Osteocyte (in vitro differentiated cells): ENCODE results near the gene NRXN3. TPM values are rescaled to one million over a fixed set of nuclear protein-coding genes. Genes with fewer than 3 reads are reported as not detected.

ENCODE experiments used
- DNase-seq: peaks from one replicate; pipeline ENCODE4 v3.0.0; 2021; ENCODE audit warnings: mixed read lengths; ENCODE audit not compliant: unreplicated experiment; ENCODE audit errors: extremely low spot score
- H3K27ac Mint-ChIP-seq: one replicate; pipeline ENCODE4 v1.8.0; 2021; ENCODE audit warnings: mild to moderate bottlenecking, mixed read lengths; ENCODE audit not compliant: unreplicated experiment
- H3K27me3 Mint-ChIP-seq: one replicate; pipeline ENCODE4 v1.8.0; 2021; ENCODE audit warnings: mixed read lengths; ENCODE audit not compliant: unreplicated experiment
- H3K36me3 Mint-ChIP-seq: one replicate; pipeline ENCODE4 v1.8.0; 2021; ENCODE audit warnings: mixed read lengths; ENCODE audit not compliant: unreplicated experiment
- H3K4me1 Mint-ChIP-seq: one replicate; pipeline ENCODE4 v1.8.0; 2021; ENCODE audit warnings: mixed read lengths; ENCODE audit not compliant: unreplicated experiment
- H3K4me3 Mint-ChIP-seq: one replicate; pipeline ENCODE4 v1.8.0; 2021; ENCODE audit warnings: mild to moderate bottlenecking, moderate library complexity, mixed read lengths; ENCODE audit not compliant: unreplicated experiment
- H3K9me3 Mint-ChIP-seq: one replicate; pipeline ENCODE4 v1.8.0; 2021; ENCODE audit warnings: mixed read lengths; ENCODE audit not compliant: unreplicated experiment
- CTCF ChIP-seq: fragments of 200-600 bp; sonication (generic); IDR thresholded peaks from 2 replicates; pipeline ENCODE4 v1.5.0; 2021; ENCODE audit warnings: antibody characterized with exemption, mild to moderate bottlenecking, moderate library complexity
- total RNA-seq: library from RNA; stranded (reverse); gene quantifications from 2 replicates; pipeline ENCODE4 v1.2.1, GENCODE V29; 2021

Gene NRXN3
- total RNA-seq, 1 donor from 2014 or later: 26.5 TPM

GRCh38 chr14:79325557-79325956 lies 1155.4 kb downstream of the NRXN3 start:
- H3K36me3 Mint-ChIP-seq: no peaks in the 10 kb centered on the region
- no peaks in the 10 kb centered on the region for H3K9me3 Mint-ChIP-seq
- H3K27ac Mint-ChIP-seq: no peak overlapping the region
- H3K27me3 Mint-ChIP-seq: peaks cover 6% of the 10 kb centered on the region
- H3K4me1 Mint-ChIP-seq: peaks cover 19% of the 10 kb centered on the region
- no peak for DNase-seq
- no peak for TF ChIP-seq CTCF
- no peak overlapping the region for H3K4me3 Mint-ChIP-seq

GRCh38 chr14:79328863-79329262 lies 1158.7 kb downstream of the NRXN3 start:
- no peaks in the 10 kb centered on the region for H3K36me3 Mint-ChIP-seq
- no peak overlapping the region for H3K4me3 Mint-ChIP-seq
- H3K4me1 Mint-ChIP-seq: peaks cover 37% of the 10 kb centered on the region
- H3K9me3 Mint-ChIP-seq: no peaks in the 10 kb centered on the region
- H3K27ac Mint-ChIP-seq: no peak overlapping the region
- no peak for TF ChIP-seq CTCF
- peaks cover 6% of the 10 kb centered on the region for H3K27me3 Mint-ChIP-seq
- no peak for DNase-seq

- Mint-ChIP-seq H3K27ac (no peak overlapping the region), H3K36me3 (no peaks in the 10 kb centered on the region), H3K4me3 (no peak overlapping the region), H3K9me3 (no peaks in the 10 kb centered on the region), H3K4me1 (peaks cover 22% of the 10 kb centered on the region), H3K27me3 (peaks cover 5% of the 10 kb centered on the region)
- no peak for TF ChIP-seq CTCF
- no peak for DNase-seq
Observed at GRCh38 chr14:79331830-79332229, 1161.7 kb downstream of the NRXN3 start.

DNA sequence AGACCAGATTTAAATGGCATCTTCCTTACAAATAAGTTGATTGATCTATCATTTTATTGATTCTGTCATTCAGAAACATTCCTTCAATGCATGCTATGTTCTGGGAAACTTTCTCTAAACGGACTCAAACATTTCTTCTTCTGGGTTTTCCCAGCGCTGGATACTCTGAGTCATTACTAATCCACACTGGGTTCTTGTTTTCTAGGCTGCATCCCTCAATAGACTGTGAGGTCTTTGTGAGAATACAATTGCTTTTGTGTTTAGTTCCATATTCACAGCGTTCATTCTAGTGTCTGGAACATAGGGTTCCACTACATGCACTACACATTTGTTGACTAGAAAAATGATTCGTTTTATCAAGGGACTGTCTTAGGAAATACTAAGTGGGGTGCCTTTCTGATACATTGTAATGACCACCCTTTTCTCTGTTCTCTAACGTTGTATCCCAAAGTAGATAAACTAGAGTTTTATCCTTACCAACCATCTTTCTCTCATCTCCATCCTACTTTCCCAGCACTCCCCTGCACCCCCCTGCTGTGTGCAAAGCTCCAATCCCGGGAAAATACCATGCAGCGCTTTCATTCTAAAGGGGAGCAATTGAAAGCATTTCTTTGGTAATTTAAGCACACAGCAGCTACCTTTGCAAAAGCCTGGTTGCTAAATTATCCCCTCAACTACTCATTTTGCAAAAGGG lies 1162.5 kb downstream of the NRXN3 start:
- Mint-ChIP-seq H3K4me1 (peaks cover 22% of the 10 kb centered on the region), H3K27me3 (peaks cover 4% of the 10 kb centered on the region), H3K27ac (no peak overlapping the region), H3K36me3 (no peaks in the 10 kb centered on the region), H3K4me3 (no peak overlapping the region), H3K9me3 (no peaks in the 10 kb centered on the region)
- TF ChIP-seq CTCF: no peak
- no peak for DNase-seq

DNA sequence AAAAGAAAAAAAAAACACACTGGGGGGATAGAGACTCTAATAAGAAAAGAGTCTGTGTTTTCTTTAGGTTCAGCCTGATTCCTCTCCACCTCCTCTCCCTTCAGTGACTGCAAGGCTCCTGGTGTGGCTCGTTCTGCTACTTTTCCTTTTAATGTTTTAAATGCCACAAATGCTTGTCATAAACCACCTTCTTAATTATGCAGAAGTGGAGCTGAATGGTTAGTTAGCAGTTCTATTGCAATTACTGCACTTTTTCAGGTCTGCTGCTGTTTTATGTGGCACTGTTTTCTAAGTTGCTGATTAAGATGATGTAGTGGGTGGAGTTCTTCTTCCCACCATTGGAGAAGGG lies 1163.0 kb downstream of the NRXN3 start:
- H3K4me3 Mint-ChIP-seq: no peak overlapping the region
- DNase-seq: no peak
- no peaks in the 10 kb centered on the region for H3K9me3 Mint-ChIP-seq
- TF ChIP-seq CTCF: no peak
- peaks cover 22% of the 10 kb centered on the region for H3K4me1 Mint-ChIP-seq
- peaks cover 4% of the 10 kb centered on the region for H3K27me3 Mint-ChIP-seq
- H3K27ac Mint-ChIP-seq: no peak overlapping the region
- no peaks in the 10 kb centered on the region for H3K36me3 Mint-ChIP-seq
